IgD-negative memory B cell (primary cell): Measurements from ENCODE around the gene TERB1. TPM values are rescaled to one million over a fixed set of nuclear protein-coding genes. Genes with fewer than 3 reads are reported as not detected.

Source experiments
- H3K27ac Mint-ChIP-seq, 3 donors: one replicate each; pipeline ENCODE4 v1.8.0; 2020 to 2022; ENCODE audit warnings: mild to moderate bottlenecking in 3 of 3, mixed read lengths in 3 of 3, moderate library complexity in 1 of 3
- H3K27me3 Mint-ChIP-seq: one replicate; pipeline ENCODE4 v1.8.0; 2021; ENCODE audit warnings: mixed read lengths
- H3K36me3 Mint-ChIP-seq: one replicate; pipeline ENCODE4 v1.8.0; 2020; ENCODE audit warnings: mild to moderate bottlenecking, mixed read lengths
- H3K4me1 Mint-ChIP-seq, 3 donors: one replicate each; pipeline ENCODE4 v1.8.0; 2020 to 2022; ENCODE audit warnings: mixed read lengths in 3 of 3, mild to moderate bottlenecking in 1 of 3
- H3K4me3 Mint-ChIP-seq, 4 donors: one replicate each; pipeline ENCODE4 v1.8.0; 2020 to 2022; ENCODE audit warnings: mild to moderate bottlenecking in 4 of 4, mixed read lengths in 4 of 4, moderate library complexity in 3 of 4
- H3K9me3 Mint-ChIP-seq, 3 donors: one replicate each; pipeline ENCODE4 v1.8.0; 2020 to 2021; ENCODE audit warnings: mixed read lengths in 3 of 3, mild to moderate bottlenecking in 1 of 3
- polyA plus RNA-seq: library from polyadenylated mRNA; unstranded; fragments of 300-500 nt; fragmentation: Illumina TruSeq; gene quantifications from one replicate; pipeline ENCODE4 v1.2.3, GENCODE V29; 2021

The TERB1 gene, protein sequence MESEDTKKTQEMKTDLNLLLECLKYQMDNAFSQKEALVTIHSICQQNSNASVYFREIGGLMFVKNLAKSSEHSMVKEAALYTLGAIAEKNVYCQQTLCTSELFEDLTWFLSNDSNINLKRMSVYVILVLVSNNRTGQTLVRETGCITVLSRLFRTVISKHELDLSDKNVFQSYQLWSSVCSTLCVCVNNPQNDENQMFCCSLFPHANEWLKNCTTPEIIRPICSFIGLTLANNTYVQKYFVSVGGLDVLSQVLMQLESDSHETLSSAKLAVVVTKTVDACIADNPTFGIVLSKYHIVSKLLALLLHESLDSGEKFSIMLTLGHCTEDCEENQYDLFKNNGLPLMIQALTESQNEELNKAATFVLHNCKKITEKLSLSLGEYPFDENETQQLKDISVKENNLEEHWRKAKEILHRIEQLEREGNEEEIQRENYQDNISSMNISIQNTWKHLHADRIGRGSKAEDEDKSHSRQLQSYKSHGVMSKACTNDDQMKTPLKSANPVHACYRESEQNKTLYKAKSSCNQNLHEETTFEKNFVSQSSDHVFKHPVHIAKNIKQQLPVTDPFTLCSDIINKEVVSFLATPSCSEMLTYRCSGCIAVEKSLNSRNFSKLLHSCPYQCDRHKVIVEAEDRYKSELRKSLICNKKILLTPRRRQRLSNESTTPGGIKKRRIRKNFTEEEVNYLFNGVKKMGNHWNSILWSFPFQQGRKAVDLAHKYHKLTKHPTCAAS
- not detected for polyA plus RNA-seq

DNA sequence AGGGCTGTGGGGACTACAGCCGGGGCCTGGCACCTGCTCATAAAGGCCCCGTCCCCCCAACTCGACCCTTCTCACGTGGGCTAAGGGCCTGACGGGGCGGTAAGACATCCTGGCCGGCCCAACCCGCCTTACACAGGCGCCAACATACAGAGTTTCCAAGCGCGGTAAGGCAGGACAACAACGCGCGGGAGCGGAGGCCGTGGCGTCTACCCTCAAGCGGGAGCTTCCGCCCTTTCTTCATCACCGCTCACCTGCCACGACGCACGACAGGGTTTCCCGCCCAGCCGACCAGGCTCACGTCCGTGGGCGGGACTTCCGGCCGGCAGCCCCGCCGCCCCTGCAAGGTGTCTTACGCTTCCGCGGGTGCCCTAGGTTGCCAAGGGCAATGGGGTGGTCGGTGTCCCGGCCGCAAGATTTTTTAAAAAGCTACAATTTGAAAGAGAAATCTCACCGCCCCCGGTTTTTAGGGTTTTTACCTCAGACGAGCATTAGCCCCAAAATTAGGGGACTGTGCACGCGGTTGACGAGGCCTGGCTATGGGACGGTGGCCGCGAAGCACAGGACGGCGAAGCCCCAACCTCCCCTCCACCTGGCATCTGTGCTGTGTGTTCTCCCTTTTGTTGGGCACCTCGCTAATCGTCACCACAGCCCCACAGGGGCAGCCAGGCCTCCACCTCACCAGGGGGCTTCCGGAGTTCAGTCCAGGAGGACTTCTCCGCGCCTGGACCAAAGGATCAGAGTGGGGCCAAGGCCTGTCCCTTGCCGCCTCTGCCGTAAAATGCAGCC is at the start of gene TERB1:
Gene TERB1, minus strand, starts transcription at position 265 of the 786 bp plus-strand sequence. CDS start 4,786 bp downstream, outside the sequence.
- H3K27me3 Mint-ChIP-seq: no peaks in the 10 kb centered on the region
- no peak within 1 kb of the TSS for H3K4me3 Mint-ChIP-seq
- no peaks in the 10 kb centered on the region for H3K4me1 Mint-ChIP-seq
- H3K27ac Mint-ChIP-seq: no peak within 1 kb of the TSS
- H3K36me3 Mint-ChIP-seq: peaks cover 6% of the 10 kb centered on the region
- no peaks in the 10 kb centered on the region for H3K9me3 Mint-ChIP-seq

DNA sequence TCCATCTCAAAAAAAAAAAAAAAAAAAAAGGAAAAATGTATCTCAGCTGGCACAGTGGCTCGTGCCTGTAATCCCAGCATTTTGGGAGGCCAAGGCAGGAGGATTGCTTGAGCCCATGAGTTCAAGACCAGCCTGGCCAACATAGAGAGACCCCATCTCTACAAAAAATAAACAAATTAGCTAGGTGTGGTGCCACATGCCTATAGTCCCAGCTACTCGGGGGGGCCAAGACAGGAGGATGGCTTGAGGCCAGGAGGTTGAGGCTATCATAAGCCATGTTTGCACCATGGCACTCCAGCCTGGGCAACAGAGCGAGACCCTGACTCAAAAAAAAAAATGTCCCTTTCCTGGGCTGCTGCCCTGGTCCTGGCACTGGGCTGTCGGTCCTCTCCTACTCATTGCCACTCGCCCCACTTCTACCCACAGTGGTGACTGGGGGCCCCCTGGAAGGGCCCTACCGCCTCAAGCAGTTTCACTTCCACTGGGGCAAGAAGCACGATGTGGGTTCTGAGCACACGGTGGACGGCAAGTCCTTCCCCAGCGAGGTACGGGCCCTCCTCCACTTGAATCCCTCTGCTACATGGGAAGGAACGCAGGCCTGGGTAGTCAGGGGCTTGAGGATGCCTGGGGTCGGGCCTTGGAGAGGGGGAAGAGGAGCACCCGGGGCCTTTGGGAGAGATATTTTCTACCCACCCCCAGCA is 48.9 kb upstream of the TERB1 start:
- no peak overlapping the region for H3K4me3 Mint-ChIP-seq
- peaks cover 1% of the 10 kb centered on the region for H3K36me3 Mint-ChIP-seq
- H3K9me3 Mint-ChIP-seq: no peaks in the 10 kb centered on the region
- no peak overlapping the region for H3K27ac Mint-ChIP-seq
- peaks cover 0 to 3% (median 2%) of the 10 kb centered on the region in 3 donors for H3K4me1 Mint-ChIP-seq
- H3K27me3 Mint-ChIP-seq: peaks cover 16% of the 10 kb centered on the region

DNA sequence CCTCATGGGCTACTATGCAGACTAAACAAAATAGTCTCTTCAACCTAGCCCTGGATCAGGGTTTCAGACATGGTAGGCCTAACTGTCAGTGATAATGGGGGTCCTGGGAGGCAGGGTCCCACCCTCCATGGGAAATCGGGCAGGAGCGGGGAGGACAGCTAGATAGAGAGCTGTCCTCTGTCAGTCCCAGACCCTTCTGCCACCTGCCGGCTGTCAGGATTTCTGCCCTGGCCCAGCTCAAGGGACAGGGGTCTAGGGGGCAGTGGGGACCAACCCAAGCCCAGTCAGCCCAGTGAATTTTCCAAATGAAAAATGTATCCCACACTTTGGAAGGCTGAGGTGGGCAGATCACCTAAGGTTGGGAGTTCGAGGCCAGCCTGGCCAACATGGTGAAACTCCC is 48.2 kb upstream of the TERB1 start:
- Mint-ChIP-seq H3K4me3 (no peak overlapping the region), H3K9me3 (no peaks in the 10 kb centered on the region), H3K36me3 (peaks cover 1% of the 10 kb centered on the region), H3K4me1 (peaks cover 0 to 3% (median 2%) of the 10 kb centered on the region in 3 donors), H3K27ac (peak overlapping the region in 1 of 3 donors; percentile 35), H3K27me3 (peaks cover 21% of the 10 kb centered on the region)

- no peak overlapping the region for H3K4me3 Mint-ChIP-seq
- peaks cover under 1% of the 10 kb centered on the region for H3K36me3 Mint-ChIP-seq
- H3K27ac Mint-ChIP-seq: peak overlapping the region in 1 of 3 donors; percentile 35
- H3K27me3 Mint-ChIP-seq: peaks cover 21% of the 10 kb centered on the region
- H3K9me3 Mint-ChIP-seq: no peaks in the 10 kb centered on the region
- peaks cover 0 to 3% (median 2%) of the 10 kb centered on the region in 3 donors for H3K4me1 Mint-ChIP-seq
These were observed 47.6 kb upstream of the TERB1 start for GRCh38 chr16:66849021-66849420.

DNA sequence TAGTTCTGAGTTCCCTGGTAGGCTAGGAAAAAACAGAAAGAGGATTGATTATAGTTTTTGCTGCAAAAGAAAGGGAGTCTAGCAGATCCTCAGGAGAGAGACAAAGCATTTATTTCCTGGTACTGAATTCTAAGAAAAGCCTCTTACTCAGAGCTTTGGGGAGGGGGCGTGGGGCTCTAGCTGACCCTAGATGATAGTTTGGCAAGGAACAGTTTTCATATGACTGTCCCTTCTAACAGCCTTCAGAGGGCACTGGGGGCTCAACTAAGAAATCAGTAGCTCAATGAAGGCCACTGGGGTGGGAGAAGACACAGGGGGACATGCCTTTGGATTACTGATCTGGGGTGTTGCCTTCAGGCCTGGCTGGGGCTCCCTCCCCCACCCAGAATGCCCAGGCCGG is 46.8 kb upstream of the TERB1 start:
- Mint-ChIP-seq H3K27ac (no peak overlapping the region), H3K4me1 (peaks cover 0 to 5% (median 5%) of the 10 kb centered on the region in 3 donors), H3K9me3 (no peaks in the 10 kb centered on the region), H3K4me3 (no peak overlapping the region), H3K27me3 (peaks cover 29% of the 10 kb centered on the region), H3K36me3 (no peaks in the 10 kb centered on the region)

DNA sequence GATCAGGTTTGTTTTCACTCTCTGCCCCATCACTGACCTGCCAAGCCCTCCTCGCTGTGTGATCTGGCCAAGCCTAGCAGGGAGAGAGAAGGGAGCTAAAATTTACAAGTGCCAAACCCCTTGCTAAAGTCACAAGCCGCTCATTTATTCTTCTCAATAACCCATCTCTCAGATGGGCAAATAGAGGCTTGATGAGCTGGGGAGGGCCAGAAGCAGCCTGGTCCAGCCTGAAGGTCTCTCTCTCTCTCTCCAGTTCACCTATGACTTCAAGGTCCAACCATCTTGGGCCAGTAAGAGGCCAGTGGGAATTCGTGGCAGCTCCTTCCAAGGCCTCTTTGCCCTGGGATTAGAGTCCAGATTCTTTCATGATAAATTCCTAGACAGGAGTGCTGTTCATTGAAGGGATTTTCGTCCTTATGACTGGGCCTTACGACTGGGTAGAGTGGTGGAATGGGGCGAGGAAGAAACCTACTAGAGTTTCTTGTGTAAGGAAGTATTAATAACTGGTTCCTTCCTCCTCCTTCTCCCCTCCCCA is 46.2 kb upstream of the TERB1 start:
- Mint-ChIP-seq H3K27me3 (peaks cover 34% of the 10 kb centered on the region), H3K36me3 (no peaks in the 10 kb centered on the region), H3K4me3 (no peak overlapping the region), H3K27ac (no peak overlapping the region), H3K4me1 (peaks cover 0 to 5% (median 5%) of the 10 kb centered on the region in 3 donors), H3K9me3 (no peaks in the 10 kb centered on the region)

GRCh38 chr16:66846831-66847230 is 45.4 kb upstream of the TERB1 start:
- H3K4me1 Mint-ChIP-seq: peaks cover 0 to 5% (median 5%) of the 10 kb centered on the region in 3 donors
- no peak overlapping the region for H3K4me3 Mint-ChIP-seq
- H3K27ac Mint-ChIP-seq: no peak overlapping the region
- H3K27me3 Mint-ChIP-seq: peaks cover 34% of the 10 kb centered on the region
- no peaks in the 10 kb centered on the region for H3K9me3 Mint-ChIP-seq
- no peaks in the 10 kb centered on the region for H3K36me3 Mint-ChIP-seq

GRCh38 chr16:66846266-66846665 is 44.9 kb upstream of the TERB1 start:
- Mint-ChIP-seq H3K27ac (no peak overlapping the region), H3K36me3 (no peaks in the 10 kb centered on the region), H3K27me3 (peaks cover 33% of the 10 kb centered on the region), H3K4me3 (peak overlapping the region in 2 of 4 donors; percentile 1 to 5), H3K4me1 (peaks cover 0 to 5% (median 5%) of the 10 kb centered on the region in 3 donors), H3K9me3 (no peaks in the 10 kb centered on the region)

- Mint-ChIP-seq H3K27me3 (peaks cover 33% of the 10 kb centered on the region), H3K4me1 (peaks cover 0 to 5% (median 5%) of the 10 kb centered on the region in 3 donors), H3K4me3 (peak overlapping the region in 1 of 4 donors; percentile 5), H3K27ac (no peak overlapping the region), H3K36me3 (no peaks in the 10 kb centered on the region), H3K9me3 (no peaks in the 10 kb centered on the region)
These were observed 44.4 kb upstream of the TERB1 start for GRCh38 chr16:66845791-66846221.

DNA sequence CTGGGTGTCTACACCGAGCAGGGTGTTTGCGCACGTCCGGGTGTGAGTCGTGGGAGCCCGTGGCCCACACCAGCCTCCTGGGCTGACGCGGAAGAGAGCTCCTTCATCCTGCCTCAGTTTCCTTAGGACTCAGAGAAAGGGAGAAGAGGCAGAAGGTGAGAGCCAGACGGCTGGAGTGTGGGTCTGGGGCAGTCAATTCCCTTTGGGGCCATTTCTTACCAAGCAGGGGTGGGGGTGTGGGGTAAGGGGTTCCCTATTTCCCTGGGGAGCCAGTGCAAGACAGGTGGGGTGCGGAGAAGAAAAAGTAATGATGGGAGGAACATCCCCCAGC is 43.7 kb upstream of the TERB1 start:
- H3K36me3 Mint-ChIP-seq: no peaks in the 10 kb centered on the region
- peaks cover 33% of the 10 kb centered on the region for H3K27me3 Mint-ChIP-seq
- H3K27ac Mint-ChIP-seq: no peak overlapping the region
- no peaks in the 10 kb centered on the region for H3K9me3 Mint-ChIP-seq
- peaks cover 0 to 5% (median 5%) of the 10 kb centered on the region in 3 donors for H3K4me1 Mint-ChIP-seq
- peak overlapping the region in 3 of 4 donors; percentile 17 to 55 (median 46) for H3K4me3 Mint-ChIP-seq

DNA sequence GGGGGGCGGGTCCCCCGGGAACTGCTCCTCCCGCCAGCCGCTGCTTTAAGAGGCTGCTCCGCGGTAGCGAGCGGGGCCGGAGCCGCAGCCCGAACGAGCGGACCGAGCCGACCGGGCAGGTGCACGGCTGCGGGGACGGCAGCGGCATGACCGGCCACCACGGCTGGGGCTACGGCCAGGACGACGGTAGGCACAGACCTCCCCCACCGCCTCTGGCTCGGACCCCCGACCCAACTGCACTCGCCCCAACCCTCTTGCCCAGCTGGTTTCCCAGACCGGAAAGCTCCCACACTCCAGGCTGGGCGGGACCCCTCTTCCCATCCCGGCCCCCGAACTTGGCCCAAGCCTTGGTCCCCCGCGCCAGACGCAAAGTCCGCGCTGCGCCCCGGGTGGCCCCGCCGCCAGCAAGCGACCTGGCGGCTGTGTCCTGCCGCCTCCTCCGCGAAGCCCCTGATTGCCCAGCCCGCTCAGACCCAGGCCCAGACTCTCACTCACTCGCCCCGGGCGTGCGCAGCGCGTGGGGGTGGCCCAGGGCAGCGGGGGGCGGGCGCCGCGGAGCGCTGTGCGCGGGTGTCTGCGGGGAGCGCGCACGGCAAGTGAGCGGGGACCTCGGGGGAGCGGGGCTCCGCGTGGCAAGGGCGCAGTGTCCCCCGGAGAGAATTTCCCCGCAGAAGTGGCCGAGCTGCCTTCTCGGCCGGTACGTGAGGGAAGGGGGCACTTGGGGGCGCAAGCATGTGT is 43.1 kb upstream of the TERB1 start, which contains the start of gene CA7:
Gene CA7, plus strand, starts transcription at position 73 of the 738 bp plus-strand sequence. Its CDS starts 74 bp downstream, at position 147.
- peaks cover 0 to 5% (median 5%) of the 10 kb centered on the region in 3 donors for H3K4me1 Mint-ChIP-seq
- peaks cover 33% of the 10 kb centered on the region for H3K27me3 Mint-ChIP-seq
- no peak within 1 kb of the TSS for H3K27ac Mint-ChIP-seq

GRCh38 chr16:66844009-66844341 is 42.6 kb upstream of the TERB1 start:
- Mint-ChIP-seq H3K4me3 (peak overlapping the region in 3 of 4 donors; percentile 66 to 77 (median 67)), H3K4me1 (peaks cover 0 to 5% (median 5%) of the 10 kb centered on the region in 3 donors), H3K9me3 (no peaks in the 10 kb centered on the region), H3K27me3 (peaks cover 33% of the 10 kb centered on the region), H3K36me3 (no peaks in the 10 kb centered on the region), H3K27ac (no peak overlapping the region)

More for the DNA sequence above, 43.1 kb upstream of the TERB1 start, which contains the start of gene CA7:
- Mint-ChIP-seq H3K4me3 (peak within 1 kb of the TSS in 3 of 4 donors; percentile 66 to 77 (median 67)), H3K36me3 (no peaks in the 10 kb centered on the region), H3K9me3 (no peaks in the 10 kb centered on the region)

- H3K27me3 Mint-ChIP-seq: peaks cover 30% of the 10 kb centered on the region
These were observed 41.8 kb upstream of the TERB1 start for GRCh38 chr16:66843191-66843590.

More at GRCh38 chr16:66843191-66843590, 41.8 kb upstream of the TERB1 start:
- H3K27ac Mint-ChIP-seq: no peak overlapping the region
- H3K4me3 Mint-ChIP-seq: peak overlapping the region in 2 of 4 donors; percentile 67 to 73
- H3K36me3 Mint-ChIP-seq: no peaks in the 10 kb centered on the region
- peaks cover 0 to 5% (median 5%) of the 10 kb centered on the region in 3 donors for H3K4me1 Mint-ChIP-seq
- peaks cover 0 to 5% (median 2%) of the 10 kb centered on the region in 3 donors for H3K9me3 Mint-ChIP-seq
